Measurements from ENCODE around the gene ZFP64.

ZFP64 gene

GRCh38 chr20:52118696-52119095 is 72.9 kb downstream of the ZFP64 start:
- H3K79me2 ChIP-seq (ENCODE audit: insufficient read depth, low read length) = no peaks in the 10 kb centered on the region
- H3K9ac ChIP-seq (ENCODE audit: low read depth, low read length, poor library complexity, severe bottlenecking) = no peak overlapping the region
- H4K20me1 ChIP-seq (ENCODE audit: insufficient read depth, low read length, poor library complexity, severe bottlenecking) = no peaks in the 10 kb centered on the region
- H3K9me2 ChIP-seq (replicated peaks; ENCODE audit: low read depth, low read length) = no peaks in the 10 kb centered on the region
- TF ChIP-seq EZH2phosphoT487 (IDR thresholded peaks at IDR 0.05; ENCODE audit: borderline replicate concordance) (no peak), CTCF (conservative IDR thresholded peaks at IDR 0.05; ENCODE audit: low read length) (no peak)
- no peaks in the 10 kb centered on the region for H3K9me3 ChIP-seq (ENCODE audit: insufficient read depth, low read depth, low read length)
- no peak overlapping the region for H2AFZ ChIP-seq (ENCODE audit: low read length)
- no peak overlapping the region for H3K4me3 ChIP-seq (ENCODE audit: low read length, poor library complexity, severe bottlenecking)
- no peaks in the 10 kb centered on the region for H3K4me1 ChIP-seq (ENCODE audit: insufficient read depth, low read length, poor library complexity, severe bottlenecking)
- no peaks in the 10 kb centered on the region for H3K27me3 ChIP-seq (ENCODE audit: insufficient read depth, low read length, poor library complexity, severe bottlenecking)
- H3K36me3 ChIP-seq (ENCODE audit: insufficient read depth, low read length) = no peaks in the 10 kb centered on the region
- H3F3A ChIP-seq (ENCODE audit: low read depth) = no peaks in the 10 kb centered on the region
- H3K4me2 ChIP-seq (ENCODE audit: low read depth, low read length, poor library complexity, severe bottlenecking) = no peak overlapping the region

DNA sequence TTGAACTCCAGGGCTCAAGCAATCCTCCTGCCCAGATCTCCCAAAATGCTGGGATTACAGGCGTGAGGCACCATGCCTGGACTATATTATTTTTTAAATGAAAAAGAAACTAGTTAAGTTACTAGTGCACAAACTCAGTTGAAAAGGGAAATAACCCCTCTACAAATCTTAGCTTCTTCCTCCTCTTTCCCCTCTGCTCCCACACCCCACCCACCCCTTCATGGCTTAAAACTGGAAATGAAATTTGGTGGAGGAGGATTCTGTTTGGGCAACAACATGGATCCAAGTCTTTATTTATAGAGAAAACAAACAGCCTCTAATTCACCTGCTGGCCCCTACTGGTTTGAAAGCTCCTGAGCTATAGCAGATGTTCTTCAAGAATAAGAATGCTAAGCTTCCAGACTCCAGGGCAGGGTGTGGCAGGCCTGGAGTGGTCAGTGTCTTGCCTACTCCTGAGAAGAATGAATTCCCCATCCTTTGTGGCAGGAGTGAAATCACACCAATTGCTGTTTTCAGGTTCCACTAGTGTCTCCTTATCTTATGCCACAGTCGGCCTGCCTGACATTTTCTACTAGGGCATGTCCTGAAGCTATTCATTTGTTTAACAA is 73.5 kb downstream of the ZFP64 start:
- TF ChIP-seq EZH2phosphoT487 (IDR thresholded peaks at IDR 0.05; ENCODE audit: borderline replicate concordance) (no peak), CTCF (conservative IDR thresholded peaks at IDR 0.05; ENCODE audit: low read length) (no peak)
- H3K9me3 ChIP-seq (ENCODE audit: insufficient read depth, low read depth, low read length) = no peaks in the 10 kb centered on the region
- H3K79me2 ChIP-seq (ENCODE audit: insufficient read depth, low read length) = no peaks in the 10 kb centered on the region
- no peaks in the 10 kb centered on the region for H3K9me2 ChIP-seq (replicated peaks; ENCODE audit: low read depth, low read length)
- no peak overlapping the region for H3K9ac ChIP-seq (ENCODE audit: low read depth, low read length, poor library complexity, severe bottlenecking)
- no peaks in the 10 kb centered on the region for H3K36me3 ChIP-seq (ENCODE audit: insufficient read depth, low read length)
- H3K27me3 ChIP-seq (ENCODE audit: insufficient read depth, low read length, poor library complexity, severe bottlenecking) = no peaks in the 10 kb centered on the region
- H3K4me3 ChIP-seq (ENCODE audit: low read length, poor library complexity, severe bottlenecking) = no peak overlapping the region
- no peaks in the 10 kb centered on the region for H4K20me1 ChIP-seq (ENCODE audit: insufficient read depth, low read length, poor library complexity, severe bottlenecking)
- no peak overlapping the region for H2AFZ ChIP-seq (ENCODE audit: low read length)
- no peaks in the 10 kb centered on the region for H3F3A ChIP-seq (ENCODE audit: low read depth)
- H3K4me2 ChIP-seq (ENCODE audit: low read depth, low read length, poor library complexity, severe bottlenecking) = no peak overlapping the region
- H3K4me1 ChIP-seq (ENCODE audit: insufficient read depth, low read length, poor library complexity, severe bottlenecking) = no peaks in the 10 kb centered on the region

- Histone ChIP-seq H3K79me2 (ENCODE audit: insufficient read depth, low read length) (no peaks in the 10 kb centered on the region), H3K9me2 (replicated peaks; ENCODE audit: low read depth, low read length) (no peaks in the 10 kb centered on the region), H3K9me3 (ENCODE audit: insufficient read depth, low read depth, low read length) (no peaks in the 10 kb centered on the region), H2AFZ (ENCODE audit: low read length) (no peak overlapping the region), H3K4me3 (ENCODE audit: low read length, poor library complexity, severe bottlenecking) (no peak overlapping the region), H4K20me1 (ENCODE audit: insufficient read depth, low read length, poor library complexity, severe bottlenecking) (no peaks in the 10 kb centered on the region), H3K27me3 (ENCODE audit: insufficient read depth, low read length, poor library complexity, severe bottlenecking) (no peaks in the 10 kb centered on the region), H3K9ac (ENCODE audit: low read depth, low read length, poor library complexity, severe bottlenecking) (no peak overlapping the region), H3K4me1 (ENCODE audit: insufficient read depth, low read length, poor library complexity, severe bottlenecking) (peaks cover 8% of the 10 kb centered on the region), H3K4me2 (ENCODE audit: low read depth, low read length, poor library complexity, severe bottlenecking) (no peak overlapping the region), H3F3A (ENCODE audit: low read depth) (no peaks in the 10 kb centered on the region), H3K36me3 (ENCODE audit: insufficient read depth, low read length) (no peaks in the 10 kb centered on the region)
- TF ChIP-seq EZH2phosphoT487 (IDR thresholded peaks at IDR 0.05; ENCODE audit: borderline replicate concordance) (no peak), CTCF (conservative IDR thresholded peaks at IDR 0.05; ENCODE audit: low read length) (no peak)
These were observed 81.1 kb downstream of the ZFP64 start for GRCh38 chr20:52110456-52110855.
